Stimulated activated CD4-positive, alpha-beta T cell treated with anti-CD3 and anti-CD28 coated beads, Interleukin-1b, Interleukin-23, amount 100 ng/mL, for 48 hours (primary cell): ENCODE measurements around the gene CXCL16.
"Not testable (repeated sequence)": the region's sequence is repeated elsewhere in the genome, so short reads cannot be mapped to it uniquely, and the experiment has no call there.

Experiments
- DNase-seq: peaks from one replicate; pipeline ENCODE4 v3.0.0-alpha.2; 2020

The CXCL16 gene

DNA sequence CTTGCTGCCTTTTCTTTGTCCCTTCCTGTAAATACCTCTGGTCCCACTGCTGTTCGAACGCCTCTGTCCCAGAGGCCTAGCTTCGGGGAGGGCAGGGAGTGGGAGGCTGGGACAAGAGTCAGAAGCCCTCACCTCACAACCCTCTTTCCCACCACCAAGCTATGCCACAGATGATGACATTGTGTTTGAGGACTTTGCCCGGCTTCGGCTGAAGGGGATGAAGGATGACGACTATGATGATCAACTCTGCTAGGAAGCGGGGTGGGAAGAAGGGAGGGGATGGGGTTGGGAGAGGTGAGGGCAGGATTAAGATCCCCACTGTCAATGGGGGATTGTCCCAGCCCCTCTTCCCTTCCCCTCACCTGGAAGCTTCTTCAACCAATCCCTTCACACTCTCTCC lies 18.9 kb downstream of the CXCL16 start:
- no peak for DNase-seq

DNA sequence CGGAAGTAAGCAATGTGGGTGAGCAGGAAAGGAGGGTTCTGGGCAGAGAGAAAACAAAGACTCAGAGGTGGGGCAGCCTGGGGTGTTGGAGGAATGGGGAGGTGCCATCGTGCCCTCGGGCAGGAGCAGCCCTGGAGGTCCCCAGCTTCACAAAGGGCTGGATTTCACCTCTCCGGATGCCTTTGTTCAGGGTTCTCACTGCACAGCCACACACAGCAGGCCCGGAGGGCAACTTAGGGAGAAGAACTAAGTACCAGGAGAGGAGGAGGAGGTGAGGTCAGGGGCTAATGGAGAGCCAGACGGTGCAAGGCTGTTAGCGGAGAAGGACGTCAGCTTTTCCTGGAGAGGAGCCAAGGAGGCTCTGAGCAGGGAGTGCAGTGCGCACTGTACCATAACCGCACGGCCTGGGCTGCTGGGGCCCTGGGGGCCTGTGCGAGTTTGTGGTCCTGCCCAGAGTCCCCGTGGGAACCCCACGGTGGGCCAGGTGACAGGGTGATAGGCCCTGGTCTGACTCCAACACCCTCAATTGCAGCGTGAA lies 20.0 kb downstream of the CXCL16 start:
- DNase-seq, result no peak

DNA sequence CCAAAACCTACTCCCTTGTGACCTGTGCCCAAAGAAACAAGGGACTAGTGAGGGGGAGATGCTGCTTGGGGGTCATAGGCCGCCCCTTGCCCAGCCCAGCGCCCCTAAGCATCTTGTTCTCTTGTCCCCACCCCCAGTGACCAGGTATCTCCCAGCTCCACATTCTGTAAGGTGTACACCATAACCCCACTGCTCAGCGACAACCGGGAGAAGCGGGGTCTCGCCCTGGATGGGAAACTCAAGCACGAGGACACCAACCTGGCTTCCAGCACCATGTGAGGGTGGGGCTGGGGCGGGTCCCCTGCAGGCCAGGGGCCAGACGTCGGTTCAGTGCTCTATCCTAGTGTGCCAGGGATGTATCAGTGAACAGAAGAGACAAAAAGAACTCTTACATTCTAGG lies 20.6 kb downstream of the CXCL16 start:
- no peak for DNase-seq

DNA sequence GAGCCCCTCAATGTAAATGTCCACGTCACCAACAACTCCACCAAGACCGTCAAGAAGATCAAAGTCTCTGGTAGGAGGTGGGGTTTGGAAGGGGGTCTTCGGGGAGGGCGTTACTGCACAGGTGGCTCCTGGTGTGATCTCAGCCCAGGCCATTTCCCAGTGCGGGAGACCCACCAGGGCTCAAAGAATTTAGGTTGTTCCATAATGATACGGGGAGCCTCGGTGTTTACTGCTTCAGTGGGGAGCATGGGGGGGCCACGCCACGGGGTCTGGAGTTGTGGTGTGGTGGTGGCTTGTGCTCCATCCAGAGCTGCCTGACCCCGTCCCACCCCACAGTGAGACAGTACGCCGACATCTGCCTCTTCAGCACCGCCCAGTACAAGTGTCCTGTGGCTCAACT lies 21.5 kb downstream of the CXCL16 start:
- DNase-seq, result no peak

DNA sequence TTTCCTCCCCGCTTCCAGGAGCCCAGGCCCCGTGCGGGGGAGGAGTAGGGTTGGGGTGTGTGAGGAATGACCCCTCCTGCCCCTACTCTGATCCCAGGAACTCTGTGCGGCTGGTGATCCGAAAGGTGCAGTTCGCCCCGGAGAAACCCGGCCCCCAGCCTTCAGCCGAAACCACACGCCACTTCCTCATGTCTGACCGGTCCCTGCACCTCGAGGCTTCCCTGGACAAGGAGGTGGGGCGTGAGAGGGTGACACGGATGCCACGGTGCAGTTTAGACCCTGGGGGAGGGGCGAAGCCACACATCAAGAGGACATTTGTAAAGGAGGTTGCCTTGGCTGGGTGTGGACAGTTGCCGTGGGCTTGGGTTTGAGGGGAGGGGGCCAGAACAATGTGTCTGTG lies 21.9 kb downstream of the CXCL16 start:
- no peak for DNase-seq

DNA sequence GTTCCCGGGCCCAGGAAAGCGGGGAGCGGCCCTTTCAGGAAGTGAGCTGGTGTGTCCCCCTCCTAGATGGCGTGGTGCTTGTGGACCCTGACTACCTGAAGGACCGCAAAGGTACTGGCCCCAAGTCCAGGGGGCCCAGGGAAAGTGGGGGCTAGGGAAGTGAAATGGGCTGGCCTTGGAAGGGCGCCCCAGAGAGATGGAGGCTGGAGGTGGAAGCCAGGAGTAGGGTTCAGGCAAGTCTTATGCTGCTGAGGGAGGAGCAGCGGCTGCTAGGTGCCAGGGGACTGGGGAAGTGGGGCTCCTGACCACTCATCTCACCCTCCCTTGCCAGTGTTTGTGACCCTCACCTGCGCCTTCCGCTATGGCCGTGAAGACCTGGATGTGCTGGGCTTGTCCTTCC lies 23.6 kb downstream of the CXCL16 start:
- no peak for DNase-seq

DNA sequence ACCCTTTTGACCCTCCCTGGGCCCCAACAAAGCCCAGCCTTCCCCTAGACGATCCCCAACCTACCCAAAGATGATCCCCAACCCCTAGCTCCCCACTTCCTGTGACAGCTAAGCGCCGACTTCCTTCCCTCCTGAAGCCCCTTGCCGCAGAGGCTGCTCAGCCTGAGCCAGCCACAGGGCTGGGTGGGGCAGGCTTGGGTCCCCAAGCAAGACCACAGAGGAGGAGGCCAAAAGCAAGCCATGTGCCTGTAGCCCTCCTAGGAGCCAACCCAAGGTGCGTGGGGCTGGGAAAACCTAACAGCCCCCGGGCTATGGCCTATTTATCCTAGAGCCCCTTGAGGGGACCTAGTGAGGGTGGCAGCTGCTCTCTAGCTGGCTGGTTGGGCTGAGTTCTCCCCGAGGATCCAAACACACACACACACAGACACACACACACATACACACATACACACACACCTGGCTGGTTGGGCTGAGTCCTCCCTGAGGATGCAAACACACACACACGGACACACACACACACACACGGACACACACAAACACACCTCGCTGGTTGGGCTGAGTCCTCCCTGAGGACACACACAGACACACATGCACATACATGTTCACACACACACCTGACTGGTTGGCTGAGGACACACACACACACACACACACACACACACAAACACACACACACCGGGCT lies 24.5 kb downstream of the CXCL16 start:
- no peak for DNase-seq

DNA sequence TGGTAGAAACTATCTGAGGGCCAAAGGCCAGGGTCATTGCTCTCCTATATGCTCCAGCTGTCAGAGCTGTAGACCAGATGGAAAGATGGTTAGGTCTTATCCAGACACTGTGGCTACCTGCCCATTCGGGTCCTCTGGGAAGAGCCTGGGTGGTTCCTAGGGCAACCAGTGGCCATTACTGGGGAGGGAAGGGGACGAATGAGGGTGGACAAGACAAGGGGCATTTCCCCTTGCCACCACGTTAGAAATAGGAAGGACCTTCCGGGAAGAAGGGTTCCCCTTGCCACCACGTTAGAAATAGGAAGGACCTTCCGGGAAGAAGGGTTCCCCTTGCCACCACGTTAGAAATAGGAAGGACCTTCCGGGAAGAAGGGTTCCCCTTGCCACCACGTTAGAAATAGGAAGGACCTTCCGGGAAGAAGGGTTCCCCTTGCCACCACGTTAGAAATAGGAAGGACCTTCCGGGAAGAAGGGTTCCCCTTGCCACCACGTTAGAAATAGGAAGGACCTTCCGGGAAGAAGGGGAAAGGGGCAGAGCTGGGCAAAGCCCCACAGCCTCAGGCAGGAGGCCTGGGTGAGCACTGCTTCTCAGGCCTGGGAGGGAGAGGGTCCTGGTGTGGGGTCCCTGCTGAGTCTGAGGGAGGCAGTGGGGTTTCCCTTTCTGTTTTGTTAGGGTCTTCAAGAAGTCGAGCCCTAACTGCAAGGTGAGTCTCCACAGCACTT lies 25.2 kb downstream of the CXCL16 start:
- not testable (repeated sequence) for DNase-seq

DNA sequence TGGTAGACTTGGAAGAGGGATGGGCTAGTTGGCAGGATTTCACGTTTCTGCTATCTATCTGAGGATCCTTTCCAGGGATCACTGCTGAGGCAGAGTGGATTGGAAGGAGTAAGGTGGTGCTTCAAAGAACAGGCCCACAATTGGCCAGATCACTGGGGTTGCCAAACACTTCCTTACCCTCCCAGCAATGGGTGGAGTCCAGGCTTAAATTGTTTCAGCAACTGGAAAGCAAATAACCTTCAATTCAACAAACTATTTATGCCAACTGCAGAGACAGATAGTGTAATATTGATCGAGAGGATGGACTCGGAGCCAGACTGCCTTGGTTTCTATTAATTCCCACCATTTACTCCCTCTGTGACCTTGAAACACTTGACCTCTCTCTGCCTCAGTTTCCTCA lies 27.2 kb downstream of the CXCL16 start:
- no peak for DNase-seq

DNA sequence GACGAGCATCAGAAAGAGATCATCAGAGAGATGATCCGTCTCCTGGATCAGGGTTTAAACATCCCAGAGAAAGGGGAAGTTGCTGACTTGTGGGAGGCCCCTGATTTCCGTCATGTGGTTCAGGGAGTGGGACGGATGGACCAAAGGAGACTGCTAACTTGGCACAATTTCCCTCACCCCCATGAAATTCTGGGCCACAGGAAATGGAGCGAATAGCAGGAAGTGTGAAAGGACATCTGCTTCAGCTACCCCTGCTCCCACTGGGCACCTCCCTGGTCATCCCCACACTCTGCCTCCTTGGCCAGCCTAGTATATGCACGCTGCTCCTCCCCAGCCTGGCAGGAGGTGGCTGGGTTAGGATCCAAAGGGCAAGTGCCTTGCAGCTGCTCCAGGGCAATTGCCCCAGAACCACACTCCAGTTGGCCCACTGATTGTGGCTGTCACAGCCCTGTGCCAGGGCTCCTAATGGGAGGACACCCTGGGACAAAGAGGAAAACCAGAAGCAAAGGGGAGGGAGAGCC lies 28.0 kb downstream of the CXCL16 start:
- no peak for DNase-seq

DNA sequence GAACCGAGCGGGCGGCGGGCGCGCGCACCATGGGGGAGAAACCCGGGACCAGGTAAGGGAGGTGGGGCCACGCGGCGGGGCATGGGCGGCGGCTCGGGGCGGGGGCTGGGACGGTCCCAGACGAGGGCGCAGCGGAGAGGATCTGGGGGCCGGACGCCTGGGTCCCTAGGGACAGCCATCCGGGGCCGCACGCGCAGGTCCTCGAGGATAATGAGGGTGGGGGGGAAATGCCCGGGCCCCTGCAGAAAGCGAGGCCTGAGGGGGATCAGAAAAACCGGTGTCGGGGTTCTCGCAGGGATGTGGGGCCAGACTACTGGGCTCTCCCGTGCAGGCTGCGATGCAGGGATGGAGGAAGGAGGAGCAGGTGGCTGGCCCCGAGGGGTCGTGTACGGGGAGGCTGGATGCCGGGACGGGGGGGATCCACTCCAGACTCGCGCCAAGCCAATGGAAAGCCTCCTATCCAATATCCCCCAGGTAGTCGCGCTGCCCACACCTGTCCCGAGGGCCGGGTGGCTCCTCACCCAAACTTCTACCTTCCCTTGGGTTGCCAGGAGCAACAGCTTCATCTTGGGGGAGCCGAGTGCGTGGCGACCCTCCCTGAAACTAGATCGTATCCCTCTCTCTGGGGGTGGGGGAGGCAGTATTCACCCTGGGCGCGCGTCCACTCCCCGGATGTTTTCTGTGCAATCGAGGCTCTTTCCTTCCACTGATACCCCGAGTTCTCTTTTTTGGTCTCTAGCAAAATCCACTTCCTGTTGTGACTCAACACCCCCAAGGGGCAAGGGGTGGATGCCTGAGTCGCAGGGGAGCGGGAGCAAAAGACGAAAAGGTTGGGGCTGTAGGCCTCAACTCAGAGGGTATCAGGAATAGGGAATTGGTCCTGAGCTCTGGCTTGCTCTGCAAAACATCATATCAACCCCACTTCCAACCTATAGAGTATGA lies 28.8 kb downstream of the CXCL16 start:
- peak; percentile 48 for DNase-seq

DNA sequence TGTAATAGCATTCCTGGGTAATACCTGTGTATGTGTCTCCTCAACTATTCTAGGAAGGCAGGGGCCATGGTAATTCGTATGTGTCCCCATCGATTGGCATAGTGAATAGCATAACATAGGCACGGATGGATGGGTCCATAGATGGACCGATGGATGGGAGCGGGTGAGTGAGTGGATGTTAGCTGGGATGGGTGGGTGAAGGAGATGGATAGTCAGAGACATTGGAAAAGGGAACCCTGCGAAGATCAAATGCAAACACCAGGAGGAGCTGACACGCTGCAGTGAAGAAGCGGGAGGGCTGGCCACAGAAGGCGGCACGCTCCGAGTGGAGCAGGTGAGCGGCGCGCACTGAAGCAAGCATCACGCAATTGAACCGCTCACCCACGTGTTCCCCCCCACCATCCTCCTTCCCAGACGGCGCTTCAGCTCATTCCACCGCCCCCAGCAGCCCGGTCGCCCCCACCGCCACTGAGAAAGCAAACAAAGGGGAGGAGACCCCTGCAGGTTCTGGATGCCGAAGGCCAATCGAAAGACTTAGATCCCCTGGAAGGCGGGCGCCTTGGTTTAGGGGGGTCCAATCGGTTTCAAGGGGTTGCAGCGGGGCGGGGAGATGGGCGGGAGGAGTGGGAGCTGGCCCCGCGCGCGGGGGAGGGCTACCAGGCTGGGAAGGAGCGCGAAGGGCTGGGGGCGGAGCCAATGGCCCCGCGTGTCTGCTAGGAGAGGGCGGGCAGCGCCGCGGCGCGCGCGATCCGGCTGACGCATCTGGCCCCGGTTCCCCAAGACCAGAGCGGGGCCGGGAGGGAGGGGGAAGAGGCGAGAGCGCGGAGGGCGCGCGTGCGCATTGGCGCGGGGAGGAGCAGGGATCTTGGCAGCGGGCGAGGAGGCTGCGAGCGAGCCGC lies 29.7 kb downstream of the CXCL16 start, which contains the start of gene ARRB2:
Gene ARRB2, plus strand, starts transcription at position 839 of the 899 bp plus-strand sequence. CDS start 90 bp downstream, outside the sequence.
- DNase-seq, result peak; percentile 98

DNA sequence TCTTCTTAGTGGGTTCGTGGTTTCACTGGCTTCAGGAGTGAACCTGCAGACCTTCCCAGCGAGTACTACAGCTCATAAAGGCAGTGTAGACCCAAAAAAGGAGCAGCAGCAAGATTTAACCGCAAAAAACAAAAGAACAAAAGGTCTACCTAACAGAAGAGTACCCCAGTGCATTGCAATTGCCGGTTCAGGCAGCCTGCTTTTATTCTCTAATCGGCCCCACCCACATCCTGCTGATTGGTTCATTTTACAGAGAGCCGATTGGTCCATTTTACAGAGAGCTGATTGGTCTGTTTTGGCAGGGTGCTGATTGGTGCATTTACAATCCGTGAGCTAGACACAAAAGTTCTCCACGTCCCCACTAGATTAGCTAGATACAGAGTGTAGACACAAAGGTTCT lies 31.3 kb downstream of the CXCL16 start:
- DNase-seq, result peak; percentile 71

DNA sequence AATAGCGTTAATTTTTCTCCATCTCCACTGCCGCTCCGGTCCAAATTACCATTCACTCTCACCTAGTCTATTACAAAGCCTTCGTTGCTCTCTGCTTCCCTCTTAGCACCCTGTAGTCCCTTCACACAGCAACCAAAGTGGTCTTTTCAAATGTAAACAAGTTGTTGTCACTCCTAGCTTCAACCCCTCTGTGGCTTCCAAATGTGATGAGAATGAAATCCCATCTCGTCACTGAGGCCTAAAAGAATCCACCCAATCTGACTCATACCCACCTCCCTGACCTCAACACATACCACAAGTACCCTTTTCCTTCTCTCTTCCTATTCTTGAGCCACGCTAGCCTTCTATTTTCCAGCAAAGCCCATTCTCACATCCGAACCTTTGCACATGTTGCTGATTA lies 33.6 kb downstream of the CXCL16 start:
- DNase-seq, result no peak

DNA sequence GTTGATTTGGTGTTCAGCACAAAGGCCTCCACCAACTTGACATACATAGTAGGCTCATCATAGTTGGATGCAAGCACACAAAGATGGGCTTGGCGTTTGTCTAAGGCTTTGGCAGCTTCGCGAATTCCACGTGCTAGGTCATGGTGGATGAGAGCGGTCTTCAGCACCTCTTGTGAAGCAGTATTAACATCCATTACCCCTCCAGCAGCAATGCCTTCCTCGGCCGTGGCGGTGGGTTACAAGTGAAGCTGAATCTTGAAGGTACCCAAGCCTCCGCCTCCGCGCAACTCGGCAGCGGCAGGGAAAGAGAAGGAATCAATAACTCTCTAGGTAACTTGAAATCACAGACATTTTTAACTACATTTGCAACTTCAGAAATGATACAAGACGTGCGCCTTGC lies 34.7 kb downstream of the CXCL16 start:
- DNase-seq, result no peak

DNA sequence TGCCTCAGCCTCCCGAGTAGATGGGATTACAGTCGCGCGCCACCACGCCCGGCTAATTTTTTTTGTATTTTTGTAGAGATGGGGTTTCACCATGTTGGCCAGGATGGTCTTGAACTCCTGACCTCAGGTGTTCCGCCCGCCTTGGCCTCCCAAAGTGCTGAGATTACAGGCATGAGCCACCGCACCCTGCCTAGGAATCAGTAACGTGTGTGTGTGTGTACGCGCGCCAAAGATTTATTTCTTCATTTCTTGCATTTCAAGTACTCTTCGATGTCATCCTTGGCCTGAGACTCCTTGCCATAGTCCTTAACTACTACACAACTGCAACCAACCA lies 35.2 kb downstream of the CXCL16 start:
- not testable (repeated sequence) for DNase-seq

DNA sequence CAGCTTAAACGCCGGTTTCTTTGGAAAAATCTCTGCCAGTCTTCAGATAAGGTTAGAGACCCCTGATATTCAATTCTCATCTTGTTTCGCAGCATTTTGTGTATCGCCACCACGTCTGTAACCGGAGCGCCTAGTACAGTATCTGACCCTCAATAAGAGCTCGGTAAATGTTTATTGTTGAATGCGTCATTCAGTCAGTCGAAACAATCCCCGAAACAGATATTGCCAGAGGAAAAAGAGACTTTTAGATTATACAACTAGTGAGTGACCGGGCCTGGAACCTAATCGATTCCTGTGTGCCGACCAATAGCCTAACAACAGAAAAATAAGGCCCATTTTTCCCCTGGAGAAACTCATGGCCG lies 36.4 kb downstream of the CXCL16 start:
- no peak for DNase-seq

DNA sequence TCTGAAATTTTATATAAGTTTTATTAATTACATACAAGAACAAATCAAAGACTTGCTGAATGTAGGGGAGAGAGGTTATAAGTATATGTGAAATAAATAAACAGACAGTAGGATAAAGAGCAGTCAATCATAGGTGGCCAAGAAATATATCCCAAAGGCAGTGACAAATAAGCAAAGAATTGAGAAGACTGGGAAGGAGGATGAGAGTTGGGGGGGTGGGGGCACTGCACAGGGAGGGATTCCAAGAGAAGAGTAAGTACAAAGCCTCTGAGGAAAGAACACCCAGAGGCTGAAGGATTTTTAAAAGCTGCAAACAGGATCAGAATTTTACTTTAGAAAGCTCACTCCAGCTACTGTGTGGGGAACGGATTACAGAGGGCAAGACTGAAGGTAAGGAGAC lies 38.6 kb downstream of the CXCL16 start:
- DNase-seq, result no peak

DNA sequence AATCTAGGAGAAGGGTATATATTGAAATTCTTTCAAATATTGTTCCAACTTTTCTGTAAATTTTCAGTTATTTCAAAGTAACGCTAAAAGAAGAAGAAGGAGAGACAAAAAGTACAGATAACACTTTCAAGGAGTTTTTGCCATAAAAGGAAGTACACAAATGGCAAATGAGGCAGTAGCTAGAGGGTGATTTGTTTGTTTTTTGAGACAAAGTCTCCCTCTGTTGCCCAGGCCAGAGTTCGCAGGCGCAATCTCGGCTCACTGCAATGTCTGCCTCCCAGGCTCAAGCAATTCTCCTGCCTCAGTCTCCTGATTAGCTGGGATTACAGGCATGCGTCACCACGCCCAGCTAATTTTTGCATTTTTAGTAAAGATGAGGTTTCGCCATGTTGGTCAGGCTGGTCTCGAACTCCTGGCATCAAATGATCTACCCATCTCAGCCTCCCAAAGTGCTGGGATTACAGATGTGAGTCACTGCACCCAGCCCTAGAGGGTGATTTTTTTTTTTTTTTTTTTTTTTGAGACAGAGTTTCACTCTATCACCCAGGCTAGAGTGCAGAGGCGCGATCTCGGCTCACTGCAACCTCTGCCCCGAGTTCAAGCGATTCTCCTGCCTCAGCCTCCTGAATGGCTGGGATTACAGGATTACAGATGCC lies 40.2 kb downstream of the CXCL16 start:
- DNase-seq, result not testable (repeated sequence)

DNA sequence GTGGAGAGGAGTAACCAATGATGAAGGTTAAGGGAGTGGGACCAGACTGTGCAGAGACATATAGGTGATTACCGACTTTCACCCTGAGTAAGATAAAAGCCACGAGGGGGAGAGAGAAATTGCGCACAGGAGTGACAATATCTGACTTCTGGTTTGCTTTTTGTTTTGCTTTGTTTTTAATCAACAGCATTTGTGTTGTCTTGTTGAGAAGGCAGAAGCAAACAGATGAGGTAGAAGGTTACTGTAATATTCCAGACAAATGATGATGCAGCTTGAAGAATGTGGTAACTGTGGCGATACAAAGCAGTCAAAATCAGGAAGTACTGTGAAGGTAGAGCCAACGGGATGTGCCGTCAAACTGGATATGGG lies 43.3 kb downstream of the CXCL16 start:
- no peak for DNase-seq

DNA sequence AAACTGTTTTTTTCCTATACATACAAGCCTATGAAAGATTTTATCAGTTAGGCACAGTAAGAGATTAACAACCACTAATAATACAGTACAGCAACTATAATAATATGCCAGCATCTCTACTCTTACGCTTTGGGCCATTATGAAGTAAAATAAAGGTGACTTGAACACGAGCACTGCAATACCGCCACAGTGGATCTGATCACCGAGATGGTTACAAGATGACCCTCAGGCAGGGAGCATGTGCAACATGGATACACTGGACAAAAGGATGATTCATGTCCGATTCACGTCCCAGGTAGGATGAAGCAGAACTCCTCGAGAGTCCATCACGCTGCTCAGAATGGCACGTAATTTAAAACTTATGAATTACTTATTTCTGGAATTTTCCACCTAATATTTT lies 46.3 kb downstream of the CXCL16 start:
- DNase-seq, result no peak

DNA sequence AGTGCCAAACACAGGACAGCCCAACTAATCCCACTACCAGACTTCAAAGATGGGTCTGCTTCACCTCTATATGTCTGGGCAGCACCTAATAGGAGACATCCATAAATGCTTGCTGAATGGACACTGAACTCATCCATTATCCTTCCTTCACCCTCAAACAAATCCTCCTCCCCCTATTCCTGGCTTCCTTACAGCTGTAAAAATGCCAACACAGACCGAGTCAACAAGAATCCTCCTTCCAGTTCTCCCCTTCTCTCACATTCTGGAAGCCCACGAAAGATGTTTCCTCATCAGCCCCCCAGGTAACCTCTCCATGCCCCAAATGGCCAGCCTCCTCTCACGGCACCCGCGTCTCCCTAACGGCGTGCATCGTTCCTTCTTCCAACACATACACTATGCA lies 48.0 kb downstream of the CXCL16 start:
- no peak for DNase-seq
